ENCODE data around the gene FADS1.
A peak's percentile ranks its signal among the peaks of the same experiment; 100 is the strongest.

Gene FADS1

GRCh38 chr11:61829806-61830205 is 13.0 kb upstream of the FADS1 start:
- peaks cover 36% of the 10 kb centered on the region for H3K36me3 ChIP-seq (ENCODE audit: insufficient read depth, insufficient read length, low read length)
- H3K9me3 ChIP-seq (ENCODE audit: insufficient read depth, low read length): no peaks in the 10 kb centered on the region
- peaks cover 26% of the 10 kb centered on the region for H3K4me1 ChIP-seq (ENCODE audit: insufficient read depth, insufficient read length)
- H3K27me3 ChIP-seq (ENCODE audit: insufficient read depth, insufficient read length): no peaks in the 10 kb centered on the region
- peak overlapping the region; percentile 99 for H3K9ac ChIP-seq (ENCODE audit: insufficient read length, low read depth)
- H3K4me3 ChIP-seq (ENCODE audit: insufficient read length, low read depth): peak overlapping the region; percentile 98
- TF ChIP-seq ZNF274 (IDR thresholded peaks at IDR 0.05; ENCODE audit: low read depth, low read length) (no peak), YY1 (IDR thresholded peaks at IDR 0.05; ENCODE audit: insufficient read depth, insufficient read length) (no peak), SUZ12 (IDR thresholded peaks at IDR 0.05; ENCODE audit: extremely low read depth, insufficient read depth, insufficient read length) (no peak)
- no peak for DNase-seq (ENCODE audit: low read depth, low spot score)

GRCh38 chr11:61828629-61829407 is 12.0 kb upstream of the FADS1 start:
- Histone ChIP-seq H3K27me3 (ENCODE audit: insufficient read depth, insufficient read length) (no peaks in the 10 kb centered on the region), H3K9ac (ENCODE audit: insufficient read length, low read depth) (peak overlapping the region; percentile 99), H3K4me1 (ENCODE audit: insufficient read depth, insufficient read length) (peaks cover 24% of the 10 kb centered on the region), H3K36me3 (ENCODE audit: insufficient read depth, insufficient read length, low read length) (peaks cover 35% of the 10 kb centered on the region), H3K4me3 (ENCODE audit: insufficient read length, low read depth) (peak overlapping the region; percentile 98), H3K9me3 (ENCODE audit: insufficient read depth, low read length) (no peaks in the 10 kb centered on the region)
- no peak for DNase-seq (ENCODE audit: low read depth, low spot score)
- TF ChIP-seq YY1 (IDR thresholded peaks at IDR 0.05; ENCODE audit: insufficient read depth, insufficient read length) (peak; percentile 50), SUZ12 (IDR thresholded peaks at IDR 0.05; ENCODE audit: extremely low read depth, insufficient read depth, insufficient read length) (no peak)

GRCh38 chr11:61828379-61828628 is 11.5 kb upstream of the FADS1 start:
- no peaks in the 10 kb centered on the region for H3K9me3 ChIP-seq (ENCODE audit: insufficient read depth, low read length)
- TF ChIP-seq YY1 (IDR thresholded peaks at IDR 0.05; ENCODE audit: insufficient read depth, insufficient read length): no peak
- H3K9ac ChIP-seq (ENCODE audit: insufficient read length, low read depth): peak overlapping the region; percentile 99
- H3K36me3 ChIP-seq (ENCODE audit: insufficient read depth, insufficient read length, low read length): peaks cover 30% of the 10 kb centered on the region
- H3K4me1 ChIP-seq (ENCODE audit: insufficient read depth, insufficient read length): peaks cover 19% of the 10 kb centered on the region
- H3K4me3 ChIP-seq (ENCODE audit: insufficient read length, low read depth): peak overlapping the region; percentile 98
- DNase-seq (ENCODE audit: low read depth, low spot score): no peak
- no peaks in the 10 kb centered on the region for H3K27me3 ChIP-seq (ENCODE audit: insufficient read depth, insufficient read length)

- peak; percentile 77 for DNase-seq (ENCODE audit: low read depth, low spot score)
- Histone ChIP-seq H3K27me3 (ENCODE audit: insufficient read depth, insufficient read length) (no peaks in the 10 kb centered on the region), H3K9ac (ENCODE audit: insufficient read length, low read depth) (peak within 1 kb of the TSS; percentile 99), H3K36me3 (ENCODE audit: insufficient read depth, insufficient read length, low read length) (peaks cover 28% of the 10 kb centered on the region), H3K4me3 (ENCODE audit: insufficient read length, low read depth) (peak within 1 kb of the TSS; percentile 98), H3K9me3 (ENCODE audit: insufficient read depth, low read length) (no peaks in the 10 kb centered on the region), H3K4me1 (ENCODE audit: insufficient read depth, insufficient read length) (peaks cover 14% of the 10 kb centered on the region)
- TF ChIP-seq YY1 (IDR thresholded peaks at IDR 0.05; ENCODE audit: insufficient read depth, insufficient read length): no peak
- no peak for TF ChIP-seq SUZ12 (IDR thresholded peaks at IDR 0.05; ENCODE audit: extremely low read depth, insufficient read depth, insufficient read length)
- TF ChIP-seq ZNF274 (IDR thresholded peaks at IDR 0.05; ENCODE audit: low read depth, low read length): no peak
Measured at GRCh38 chr11:61827571-61828378, 11.0 kb upstream of the FADS1 start, which contains the start of gene FADS2. FADS2 (plus strand) TSS chr11:61828300; CDS start chr11:61828391, 91 bp downstream.

- peaks cover 20% of the 10 kb centered on the region for H3K36me3 ChIP-seq (ENCODE audit: insufficient read depth, insufficient read length, low read length)
- no peak for TF ChIP-seq YY1 (IDR thresholded peaks at IDR 0.05; ENCODE audit: insufficient read depth, insufficient read length)
- TF ChIP-seq ZNF274 (IDR thresholded peaks at IDR 0.05; ENCODE audit: low read depth, low read length): no peak
- H3K4me3 ChIP-seq (ENCODE audit: insufficient read length, low read depth): peak overlapping the region; percentile 60
Measured at GRCh38 chr11:61826930-61827570, 10.2 kb upstream of the FADS1 start.

GRCh38 chr11:61820174-61820573 is 3.4 kb upstream of the FADS1 start:
- no peaks in the 10 kb centered on the region for H3K27me3 ChIP-seq (ENCODE audit: insufficient read depth, insufficient read length)
- no peak overlapping the region for H3K9ac ChIP-seq (ENCODE audit: insufficient read length, low read depth)
- H3K4me1 ChIP-seq (ENCODE audit: insufficient read depth, insufficient read length): no peaks in the 10 kb centered on the region
- peaks cover 2% of the 10 kb centered on the region for H3K36me3 ChIP-seq (ENCODE audit: insufficient read depth, insufficient read length, low read length)
- no peak overlapping the region for H3K4me3 ChIP-seq (ENCODE audit: insufficient read length, low read depth)
- TF ChIP-seq ZNF274 (IDR thresholded peaks at IDR 0.05; ENCODE audit: low read depth, low read length) (no peak), SUZ12 (IDR thresholded peaks at IDR 0.05; ENCODE audit: extremely low read depth, insufficient read depth, insufficient read length) (no peak), YY1 (IDR thresholded peaks at IDR 0.05; ENCODE audit: insufficient read depth, insufficient read length) (no peak)
- no peak for DNase-seq (ENCODE audit: low read depth, low spot score)
- no peaks in the 10 kb centered on the region for H3K9me3 ChIP-seq (ENCODE audit: insufficient read depth, low read length)

More at GRCh38 chr11:61826930-61827570, 10.2 kb upstream of the FADS1 start:
- H3K9ac ChIP-seq (ENCODE audit: insufficient read length, low read depth): peak overlapping the region; percentile 93
- H3K9me3 ChIP-seq (ENCODE audit: insufficient read depth, low read length): no peaks in the 10 kb centered on the region
- DNase-seq (ENCODE audit: low read depth, low spot score): no peak
- no peaks in the 10 kb centered on the region for H3K27me3 ChIP-seq (ENCODE audit: insufficient read depth, insufficient read length)
- H3K4me1 ChIP-seq (ENCODE audit: insufficient read depth, insufficient read length): peaks cover 9% of the 10 kb centered on the region
